Inflammatory macrophage treated with lipopolysaccharide for 1 hour (primary cell): ENCODE results near the gene HOXD11.

Experiments
- DNase-seq, 2 donors: peaks; one replicate each; pipeline ENCODE4 v3.0.0-alpha.2; 2020 to 2022

The HOXD11 gene

DNA sequence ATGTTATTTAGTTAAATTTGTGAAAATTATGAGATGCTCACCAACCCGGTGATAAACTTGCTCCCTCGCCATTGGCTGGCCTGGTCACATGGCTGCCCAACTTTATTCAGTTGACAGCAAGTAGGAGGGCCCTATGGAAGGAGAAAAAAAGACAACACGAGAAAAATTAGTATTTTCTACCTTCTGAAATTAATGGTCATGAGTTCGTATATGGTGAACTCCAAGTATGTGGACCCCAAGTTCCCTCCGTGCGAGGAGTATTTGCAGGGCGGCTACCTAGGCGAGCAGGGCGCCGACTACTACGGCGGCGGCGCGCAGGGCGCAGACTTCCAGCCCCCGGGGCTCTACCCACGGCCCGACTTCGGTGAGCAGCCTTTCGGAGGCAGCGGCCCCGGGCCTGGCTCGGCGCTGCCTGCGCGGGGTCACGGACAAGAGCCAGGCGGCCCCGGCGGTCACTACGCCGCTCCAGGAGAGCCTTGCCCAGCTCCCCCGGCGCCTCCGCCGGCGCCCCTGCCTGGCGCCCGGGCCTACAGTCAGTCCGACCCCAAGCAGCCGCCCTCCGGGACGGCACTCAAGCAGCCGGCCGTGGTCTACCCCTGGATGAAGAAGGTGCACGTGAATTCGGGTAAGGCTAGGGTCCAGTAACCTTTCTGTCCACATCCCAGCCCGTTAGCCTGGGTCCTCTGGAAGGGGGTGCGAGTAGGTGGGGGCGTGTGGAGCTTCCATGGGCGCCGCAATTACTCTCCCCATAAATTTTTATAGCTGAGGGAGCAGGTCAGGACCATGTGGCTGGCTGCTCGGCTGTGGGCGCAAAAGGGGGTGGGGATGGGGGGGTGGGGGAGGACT, 44.6 kb downstream of the HOXD11 start, which contains the start of gene HOXD4:
Gene HOXD4, plus strand, starts transcription at position 109 of the 846 bp plus-strand sequence. Its CDS starts 84 bp downstream, at position 193.
- DNase-seq = no peak

DNA sequence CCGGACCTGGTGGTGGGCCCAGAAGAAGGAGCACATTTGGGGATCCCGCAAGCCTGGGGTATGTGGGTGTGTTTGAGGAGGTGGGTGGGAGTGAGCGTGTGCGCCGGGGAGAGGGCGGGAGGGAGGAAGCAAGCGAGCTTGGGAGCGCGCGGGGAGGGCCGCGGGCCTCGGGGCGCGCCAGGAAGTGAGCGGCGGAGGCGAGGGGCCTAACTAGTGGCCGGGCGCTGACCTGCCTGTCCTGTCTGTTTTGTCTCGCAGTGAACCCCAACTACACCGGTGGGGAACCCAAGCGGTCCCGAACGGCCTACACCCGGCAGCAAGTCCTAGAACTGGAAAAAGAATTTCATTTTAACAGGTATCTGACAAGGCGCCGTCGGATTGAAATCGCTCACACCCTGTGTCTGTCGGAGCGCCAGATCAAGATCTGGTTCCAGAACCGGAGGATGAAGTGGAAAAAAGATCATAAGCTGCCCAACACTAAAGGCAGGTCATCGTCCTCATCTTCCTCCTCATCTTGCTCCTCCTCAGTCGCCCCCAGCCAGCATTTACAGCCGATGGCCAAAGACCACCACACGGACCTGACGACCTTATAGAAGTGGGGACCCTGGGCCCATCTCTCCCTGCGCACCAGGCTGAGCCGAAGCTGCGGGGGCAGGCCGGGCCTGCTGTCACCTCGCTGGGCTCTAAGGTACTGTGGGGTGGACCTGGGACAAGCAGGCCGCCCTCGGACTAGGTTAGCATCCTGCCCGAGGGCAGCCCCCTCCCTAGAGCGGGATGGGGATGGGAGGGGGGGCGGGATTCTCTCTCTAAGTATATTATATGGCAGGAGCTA, 45.5 kb downstream of the HOXD11 start:
- no peak for DNase-seq

DNA sequence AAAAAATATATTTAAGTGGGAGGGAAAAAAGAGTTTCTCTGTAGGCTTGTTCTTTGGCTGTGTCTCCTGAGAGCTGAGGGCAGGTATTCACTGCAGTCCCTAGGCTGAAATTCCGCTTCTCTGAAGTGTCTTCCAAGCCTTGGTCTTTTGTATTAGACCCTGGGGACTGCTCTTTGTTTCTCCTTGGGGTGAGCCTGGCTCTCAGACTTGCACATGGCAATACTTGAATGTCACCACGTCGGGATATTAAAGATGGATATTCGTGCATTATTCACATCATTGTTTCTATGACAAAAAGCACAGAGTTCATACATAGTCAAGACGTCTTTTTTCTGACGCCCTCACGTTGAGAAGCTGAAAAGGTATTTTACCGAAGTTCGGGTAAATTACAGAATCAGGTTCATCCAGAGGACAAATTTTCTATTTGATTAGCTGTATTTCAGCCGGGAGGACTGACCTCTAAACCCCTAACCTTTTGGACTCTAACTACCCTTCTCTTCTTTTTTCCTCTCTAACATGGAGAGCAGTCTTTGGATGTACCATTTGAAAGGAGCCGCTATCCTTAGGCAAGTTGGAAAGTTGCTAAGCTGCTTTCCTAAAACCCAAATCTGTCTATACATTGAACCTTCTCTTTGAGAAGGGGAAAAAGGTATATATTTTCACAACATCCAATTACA, 47.6 kb downstream of the HOXD11 start:
- DNase-seq = no peak

DNA sequence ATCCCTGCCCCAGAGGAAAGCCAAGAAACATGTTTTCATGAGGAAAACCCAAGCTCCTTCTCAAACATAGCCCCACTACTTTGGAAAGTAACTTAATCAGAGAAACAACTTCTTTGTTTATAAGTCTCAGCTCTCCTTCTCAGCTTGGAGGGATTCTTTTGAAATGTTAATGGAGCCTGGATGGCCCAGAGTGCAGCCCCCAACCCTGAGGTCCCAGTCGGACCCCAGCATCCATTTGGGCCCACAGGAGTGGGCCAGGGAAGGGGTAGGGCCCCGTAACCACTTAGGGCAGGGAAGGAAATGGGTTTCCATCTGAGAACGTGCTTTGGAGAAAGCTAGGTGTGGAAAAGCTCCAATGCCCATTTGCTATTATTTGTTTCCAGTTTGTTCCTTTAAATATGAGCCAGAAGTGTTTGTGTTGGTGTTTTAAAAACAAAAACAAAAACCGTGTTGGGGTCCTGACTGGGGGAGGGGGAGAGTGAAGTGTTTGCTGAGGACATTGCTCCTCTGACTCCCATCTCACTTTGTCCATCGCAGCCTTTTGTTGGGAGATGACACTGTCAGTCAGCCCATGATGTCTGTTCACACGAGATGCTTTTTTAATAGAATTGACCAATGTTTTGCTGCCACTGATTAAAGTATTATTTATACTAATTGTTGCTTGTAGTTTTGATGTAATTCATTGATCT, 48.4 kb downstream of the HOXD11 start:
- DNase-seq = no peak

DNA sequence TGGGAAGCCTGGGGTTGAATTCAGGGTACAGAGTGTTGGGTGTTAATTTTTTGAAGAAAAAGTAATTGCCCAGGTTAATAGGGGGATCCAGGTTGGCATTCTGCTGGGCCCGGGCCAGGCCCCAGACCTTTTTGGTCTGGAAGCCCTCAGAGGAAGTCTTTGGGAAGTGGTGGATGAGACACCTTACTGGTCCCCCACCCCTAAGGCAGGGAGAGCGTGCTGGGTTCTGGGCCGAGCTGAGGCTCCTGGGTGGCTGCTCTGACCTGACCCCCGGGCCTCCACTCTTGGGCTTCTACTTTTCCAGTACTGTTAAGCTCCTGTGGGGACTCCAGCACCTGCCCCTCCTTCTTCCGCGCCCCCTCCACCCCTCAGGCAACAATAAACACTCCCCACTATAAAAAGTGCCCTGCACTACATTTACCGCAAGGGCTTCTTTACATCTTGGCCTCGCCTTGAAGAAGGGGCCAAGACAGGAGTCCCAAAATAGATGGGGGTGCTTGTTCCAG, 49.3 kb downstream of the HOXD11 start:
- no peak for DNase-seq

DNA sequence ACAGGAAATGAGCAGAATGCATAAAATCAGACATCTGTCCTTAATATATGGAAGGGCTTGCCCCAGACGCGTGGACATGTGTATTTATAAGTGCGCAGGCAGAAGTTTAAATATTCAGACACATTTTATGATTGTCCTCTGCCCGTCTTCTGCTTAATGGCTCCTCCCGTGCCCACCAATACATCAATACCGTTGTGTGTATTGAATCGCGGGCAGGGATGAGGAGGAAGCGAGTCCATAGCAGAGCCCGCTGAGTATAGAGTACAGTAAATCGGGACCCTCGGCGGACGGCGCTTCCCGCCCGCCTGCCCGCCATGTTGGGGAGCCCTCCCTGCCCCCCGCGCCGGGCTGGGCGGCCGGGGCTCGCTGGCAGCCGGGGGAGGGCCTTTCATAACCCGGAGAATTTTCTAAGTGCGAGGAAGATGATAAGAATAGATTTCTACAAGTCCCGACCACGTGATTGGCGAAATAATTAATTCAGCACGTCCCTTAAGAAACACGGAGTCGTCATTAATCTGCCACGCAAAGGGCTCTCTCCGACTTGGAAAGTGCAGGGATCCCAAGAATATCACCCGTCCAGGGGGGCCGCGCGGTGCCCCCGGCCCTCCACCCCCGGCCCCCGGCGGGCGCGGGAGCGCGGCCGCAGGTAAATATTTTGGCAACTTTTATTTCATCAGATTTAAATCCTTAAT, 49.9 kb downstream of the HOXD11 start, which contains the start of gene HOXD3:
Gene HOXD3, plus strand, starts transcription at position 501 of the 692 bp plus-strand sequence. CDS start 11,808 bp downstream, outside the sequence.
- DNase-seq = no peak

DNA sequence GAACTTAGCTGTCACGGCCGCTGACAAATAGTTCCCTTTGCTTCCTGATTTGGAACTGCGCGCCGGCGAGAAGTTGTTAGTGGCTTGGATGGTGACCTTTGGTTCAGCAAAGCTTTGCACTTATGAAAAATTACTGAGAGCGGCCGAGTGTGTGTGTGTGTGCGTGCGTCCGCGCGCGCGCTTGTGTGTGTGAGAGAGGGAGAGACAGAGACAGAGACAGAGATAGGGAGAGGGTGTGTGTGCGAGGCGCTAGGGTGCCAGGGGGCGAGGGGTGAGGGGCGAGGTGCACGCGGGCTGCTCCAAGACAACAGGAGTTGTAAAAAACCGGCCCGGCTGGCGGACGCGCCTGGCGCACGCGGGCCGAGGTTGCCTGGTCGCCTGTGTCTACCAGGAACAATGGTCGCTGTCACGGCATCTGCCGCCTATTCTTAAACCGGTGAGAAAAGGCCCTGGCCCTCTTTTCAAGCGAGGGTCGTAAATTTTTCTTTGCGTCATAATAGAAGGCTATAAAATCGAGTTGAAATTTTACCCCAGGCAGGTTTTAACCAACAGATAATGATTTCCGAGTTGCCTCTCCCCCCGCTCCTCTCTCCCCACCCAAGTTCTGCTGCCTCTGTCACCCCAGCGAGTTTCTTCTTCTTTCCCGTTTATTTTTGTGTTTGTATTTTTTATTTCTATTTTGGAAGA, 50.6 kb downstream of the HOXD11 start:
- DNase-seq = no peak

DNA sequence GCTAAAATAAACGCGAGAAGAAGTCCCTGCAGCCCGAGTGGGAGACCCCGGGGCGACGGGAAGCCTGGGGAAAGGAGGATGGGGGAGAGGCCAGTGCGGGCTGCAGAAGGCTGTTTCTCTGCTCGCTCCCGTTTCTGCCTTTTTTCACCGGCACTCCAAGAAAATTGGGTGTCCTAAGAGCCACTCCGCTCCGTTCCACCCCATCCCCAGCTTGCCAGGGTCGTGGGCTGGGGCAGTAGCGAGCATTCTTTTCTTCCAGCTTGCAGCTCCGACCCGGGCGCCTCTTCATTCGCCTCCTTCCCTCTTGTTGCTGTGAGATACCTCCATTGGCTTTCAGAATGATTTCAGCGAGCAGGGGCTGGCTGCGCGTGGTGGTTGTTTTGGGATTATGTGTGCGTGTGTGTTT, 51.1 kb downstream of the HOXD11 start:
- DNase-seq = no peak

DNA sequence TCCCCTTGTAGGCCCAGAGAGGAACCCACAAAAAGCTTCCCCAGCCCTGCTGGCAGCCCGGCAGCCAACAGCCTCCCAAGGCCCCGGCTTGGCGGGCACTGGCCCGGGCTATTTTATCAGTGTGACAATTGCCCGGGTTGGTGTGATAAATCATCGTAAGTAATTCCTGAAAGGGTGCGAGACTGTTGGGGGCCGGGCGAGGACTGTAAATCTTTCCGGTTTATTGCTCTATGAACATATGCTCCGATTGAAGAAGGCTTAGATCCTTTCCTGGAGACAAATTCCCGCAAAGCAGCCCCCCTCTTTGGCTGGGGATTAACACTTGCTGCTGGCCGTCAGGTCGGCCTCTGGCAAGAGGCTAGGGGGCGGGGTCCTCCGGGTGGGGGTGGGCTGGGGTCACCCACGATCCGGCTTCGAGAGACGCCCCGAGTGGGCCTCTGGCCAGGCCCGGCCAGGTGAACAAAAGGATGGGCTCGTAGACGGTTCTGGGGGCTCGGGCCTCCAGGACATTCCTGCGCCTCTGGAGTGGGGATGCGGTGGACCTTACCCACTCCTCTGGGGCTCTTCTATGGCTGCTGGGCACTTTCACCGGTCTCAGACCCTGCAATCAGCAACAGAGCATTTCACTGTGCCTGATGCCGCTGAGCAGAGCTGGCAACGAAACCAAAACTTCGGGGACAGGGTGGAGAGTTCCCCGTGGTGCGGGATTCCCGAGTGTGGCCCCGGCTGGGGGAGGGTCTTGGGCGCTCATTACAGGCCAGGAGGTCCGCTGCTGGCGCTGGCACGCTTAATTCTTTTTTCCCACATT, 52.0 kb downstream of the HOXD11 start:
- no peak for DNase-seq
